GM12875 (cell line): ENCODE results near the gene API5.

Source experiments
- H3K4me3 ChIP-seq: one replicate; pipeline ENCODE4 v1.5.1; 2011; ENCODE audit warnings: low read depth, low read length, control low read depth
- TF ChIP-seq, protein P1 (sequence below): IDR thresholded peaks from 2 replicates; pipeline ENCODE4 v1.5.1; 2011; ENCODE audit warnings: low read depth, mild to moderate bottlenecking, control low read depth, inconsistent platforms, low read length, moderate library complexity, borderline replicate concordance; ENCODE audit not compliant: insufficient read depth

API5 gene

DNA sequence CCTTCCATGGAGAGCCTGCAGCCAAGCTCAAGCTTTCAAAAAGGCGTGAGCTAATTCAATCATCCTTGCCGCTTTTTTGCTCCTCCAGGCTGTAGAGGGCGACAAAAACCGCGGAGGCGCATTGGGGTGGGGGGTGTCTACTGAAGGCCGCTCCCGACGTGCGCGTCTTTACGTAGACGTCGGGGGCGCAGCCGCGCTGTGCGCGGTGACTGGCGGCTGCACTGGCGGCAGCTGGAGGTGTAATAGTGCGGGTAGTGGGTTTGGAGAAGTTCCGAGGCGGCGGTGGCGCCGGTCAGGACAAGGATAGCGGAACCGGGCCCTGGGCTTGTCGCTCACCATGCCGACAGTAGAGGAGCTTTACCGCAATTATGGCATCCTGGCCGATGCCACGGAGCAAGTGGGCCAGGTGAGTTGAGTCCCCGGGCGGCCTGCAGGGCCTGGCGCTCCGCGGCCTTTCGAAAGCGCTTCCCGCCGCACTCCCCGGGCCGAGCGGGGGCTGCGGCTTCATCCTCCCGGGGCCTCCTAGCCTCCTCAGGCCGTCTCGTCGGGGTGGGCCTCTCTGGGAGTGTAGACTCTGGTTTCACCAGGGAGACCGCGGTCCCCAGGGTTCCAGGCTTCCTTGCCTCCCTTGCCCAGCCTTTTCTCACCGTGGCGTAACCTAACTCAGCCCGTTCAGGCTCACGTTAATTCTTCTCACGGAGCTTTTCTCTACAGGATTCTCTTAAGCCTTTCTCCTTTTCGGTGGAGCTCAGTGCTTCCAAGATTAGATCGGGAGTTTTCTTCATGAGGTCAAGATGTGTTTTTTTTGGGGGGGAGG is at the start of gene API5:
TSS of gene API5 (plus strand) at position 206 of the 817 bp plus-strand sequence. CDS start at position 338, 132 bp downstream.
- TF ChIP-seq, protein P1, sequence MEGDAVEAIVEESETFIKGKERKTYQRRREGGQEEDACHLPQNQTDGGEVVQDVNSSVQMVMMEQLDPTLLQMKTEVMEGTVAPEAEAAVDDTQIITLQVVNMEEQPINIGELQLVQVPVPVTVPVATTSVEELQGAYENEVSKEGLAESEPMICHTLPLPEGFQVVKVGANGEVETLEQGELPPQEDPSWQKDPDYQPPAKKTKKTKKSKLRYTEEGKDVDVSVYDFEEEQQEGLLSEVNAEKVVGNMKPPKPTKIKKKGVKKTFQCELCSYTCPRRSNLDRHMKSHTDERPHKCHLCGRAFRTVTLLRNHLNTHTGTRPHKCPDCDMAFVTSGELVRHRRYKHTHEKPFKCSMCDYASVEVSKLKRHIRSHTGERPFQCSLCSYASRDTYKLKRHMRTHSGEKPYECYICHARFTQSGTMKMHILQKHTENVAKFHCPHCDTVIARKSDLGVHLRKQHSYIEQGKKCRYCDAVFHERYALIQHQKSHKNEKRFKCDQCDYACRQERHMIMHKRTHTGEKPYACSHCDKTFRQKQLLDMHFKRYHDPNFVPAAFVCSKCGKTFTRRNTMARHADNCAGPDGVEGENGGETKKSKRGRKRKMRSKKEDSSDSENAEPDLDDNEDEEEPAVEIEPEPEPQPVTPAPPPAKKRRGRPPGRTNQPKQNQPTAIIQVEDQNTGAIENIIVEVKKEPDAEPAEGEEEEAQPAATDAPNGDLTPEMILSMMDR, result peak; percentile 79

DNA sequence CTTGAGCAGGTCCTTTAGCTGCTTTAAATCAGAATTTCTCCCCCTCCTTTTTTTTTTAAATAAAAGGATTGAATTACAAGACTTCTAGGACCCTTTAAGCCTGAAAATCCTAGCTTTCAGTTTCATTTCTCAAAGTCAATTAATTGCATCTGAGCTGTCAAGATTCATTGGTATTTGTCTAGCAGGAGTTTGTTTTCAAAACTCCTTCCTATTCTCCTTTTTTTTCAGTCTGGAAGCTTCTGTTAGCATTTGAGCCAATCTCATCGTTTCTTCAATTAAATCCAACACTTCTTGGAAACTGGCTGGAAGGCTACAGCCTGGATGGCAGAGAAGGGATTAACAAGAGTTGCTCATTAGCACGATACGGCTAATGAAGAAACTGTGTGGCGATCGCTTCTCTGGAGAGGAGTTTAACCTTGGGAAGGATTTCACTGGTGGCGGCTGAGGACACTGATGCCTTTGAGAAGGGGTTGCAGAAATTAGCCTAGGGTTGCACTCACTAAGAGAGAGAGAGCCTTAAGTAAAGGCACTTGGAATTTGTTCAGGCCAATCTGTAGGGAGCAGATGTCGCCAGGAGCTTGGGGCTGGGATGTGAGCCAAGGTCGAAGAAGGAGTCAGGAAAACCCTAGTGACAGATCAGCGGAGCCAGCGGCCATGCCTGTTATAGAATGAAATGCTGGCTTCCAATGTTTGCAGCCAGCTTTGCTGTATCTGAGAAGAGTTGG is 43.8 kb upstream of the API5 start:
- TF ChIP-seq, protein P1, result no peak
- H3K4me3 ChIP-seq, result no peak overlapping the region

More for the DNA sequence above, at the start of gene API5:
- H3K4me3 ChIP-seq, result peak within 1 kb of the TSS; percentile 82

DNA sequence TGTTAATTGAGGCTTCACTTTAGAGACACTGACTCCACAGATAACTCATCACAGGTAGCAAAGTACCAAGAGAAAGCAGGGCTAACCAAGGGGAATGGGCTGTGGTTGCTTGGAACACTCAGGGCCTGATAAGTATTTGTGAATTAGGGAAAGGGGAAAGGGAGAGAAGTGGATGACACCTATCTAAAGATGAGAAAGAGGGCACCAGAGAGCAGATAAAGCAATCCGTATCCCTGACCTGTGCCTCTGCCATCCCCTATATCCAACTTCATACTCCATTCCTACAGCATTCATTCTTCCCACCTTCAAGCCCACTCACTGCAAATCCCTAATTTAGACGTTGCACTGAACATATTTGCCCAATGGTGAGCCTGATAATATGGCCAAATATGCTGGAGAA is 43.0 kb upstream of the API5 start:
- H3K4me3 ChIP-seq, result no peak overlapping the region
- TF ChIP-seq, protein P1, result no peak

DNA sequence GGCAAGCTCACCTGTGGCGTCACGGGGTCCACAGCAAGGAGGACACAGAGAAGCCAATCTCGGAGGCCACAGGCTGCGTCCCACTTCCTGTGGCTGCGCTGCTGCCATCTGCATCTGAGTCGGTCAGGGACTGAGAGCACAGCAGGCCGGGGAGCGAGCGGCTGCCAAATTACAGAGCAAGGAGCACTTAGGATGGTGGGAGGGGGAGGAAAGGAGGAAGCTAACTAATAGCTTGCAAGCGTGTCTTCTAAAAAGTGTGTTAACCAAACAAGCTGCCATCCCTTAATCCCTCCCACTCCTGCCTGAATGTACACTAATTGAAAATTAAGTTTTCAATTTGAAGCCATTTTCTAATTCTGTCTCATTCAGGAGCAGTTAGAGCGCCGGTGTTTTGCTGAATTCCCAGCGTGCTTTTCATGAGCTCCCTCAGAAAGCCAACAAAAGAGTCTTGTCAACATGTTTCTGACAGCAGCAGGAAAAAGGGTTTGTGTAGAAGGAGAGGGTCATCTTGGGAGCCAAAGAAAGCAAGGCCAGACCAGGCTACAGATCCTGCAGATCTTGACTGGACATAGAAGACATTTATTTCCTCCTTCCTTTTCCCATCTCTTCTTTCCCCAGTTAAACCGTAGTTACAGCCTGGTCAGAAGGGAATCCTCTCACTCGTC is 42.4 kb upstream of the API5 start:
- TF ChIP-seq, protein P1, result no peak
- no peak overlapping the region for H3K4me3 ChIP-seq

DNA sequence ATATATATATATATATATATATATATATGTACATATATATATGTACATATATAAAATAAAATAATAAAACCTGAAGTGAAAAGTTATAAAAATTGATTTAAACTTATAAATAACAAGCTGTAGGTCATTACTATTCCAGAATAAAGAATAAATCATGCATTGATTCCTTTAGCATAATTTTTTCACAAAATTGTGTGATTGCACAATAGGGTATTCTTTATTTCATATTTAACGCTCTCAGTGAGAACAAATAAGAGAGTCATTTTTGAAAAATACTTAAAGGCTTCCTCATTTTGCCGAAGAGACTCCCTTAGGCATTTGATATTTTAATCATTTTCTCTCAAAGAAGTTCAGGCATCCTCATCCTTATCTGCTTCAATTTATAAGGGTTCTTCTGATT is 41.3 kb upstream of the API5 start:
- H3K4me3 ChIP-seq, result no peak overlapping the region
- TF ChIP-seq, protein P1, result no peak

DNA sequence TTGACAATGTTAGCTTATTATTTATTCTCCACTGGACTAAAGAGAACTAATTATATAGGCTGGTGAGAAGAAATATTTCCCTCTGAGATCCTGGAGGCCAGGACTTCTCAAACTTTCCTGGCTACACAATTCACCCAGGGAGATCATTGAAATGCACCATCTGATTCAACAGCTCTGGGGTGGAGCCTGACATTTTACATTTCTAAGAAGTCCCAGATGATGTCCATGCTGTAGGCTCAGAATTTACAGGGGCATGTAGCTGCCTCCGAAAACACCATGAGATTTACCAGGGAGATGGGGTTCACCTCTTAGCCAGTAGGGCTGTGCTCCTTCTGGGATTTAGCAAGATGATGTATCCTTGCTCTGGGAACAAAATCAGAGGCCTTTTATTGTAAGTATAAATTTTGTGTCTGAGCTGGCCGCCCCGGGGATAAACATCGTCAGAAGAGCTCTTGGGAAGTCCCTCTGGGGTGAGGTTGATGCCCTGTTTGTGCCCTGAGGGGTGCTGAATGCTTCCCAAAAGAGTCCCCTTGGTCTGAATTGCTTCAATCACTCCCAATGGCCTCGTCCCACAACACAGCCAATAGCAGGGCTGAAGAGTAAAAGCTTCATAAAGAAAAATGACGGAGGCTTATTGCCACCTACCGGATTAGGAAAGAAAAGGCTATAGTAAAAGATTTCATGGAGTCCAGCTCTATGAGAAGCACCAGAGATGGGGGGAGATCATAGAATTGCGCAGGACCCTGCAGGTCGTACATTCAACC is 33.4 kb upstream of the API5 start:
- TF ChIP-seq, protein P1, result 0 out of 2 replicates have a peak, but pooled peaks have one; percentile 21
- no peak overlapping the region for H3K4me3 ChIP-seq
